Measurements from ENCODE around the gene NEU2. TPM values are rescaled to one million over a fixed set of nuclear protein-coding genes. Genes with fewer than 3 reads are reported as not detected.

Gene NEU2
- total and polyA plus RNA-seq, 2 experiments from 2014 or later: not detected

- Histone ChIP-seq H4K20me1 (ENCODE audit: insufficient read depth, poor library complexity, severe bottlenecking) (no peaks in the 10 kb centered on the region), H3K27ac (no peak overlapping the region), H3K9me3 (ENCODE audit: low read depth) (no peaks in the 10 kb centered on the region), H3K9me2 (replicated peaks; ENCODE audit: insufficient read depth) (no peaks in the 10 kb centered on the region), H3K27me3 (no peaks in the 10 kb centered on the region), H3K79me2 (no peaks in the 10 kb centered on the region), H3K36me3 (replicated peaks; ENCODE audit: insufficient read depth, low read depth) (no peaks in the 10 kb centered on the region), H3K4me1 (ENCODE audit: insufficient read depth) (no peaks in the 10 kb centered on the region), H3K4me2 (no peak overlapping the region), H3K4me3 (no peak overlapping the region), H2AFZ (no peak overlapping the region)
- TF ChIP-seq EZH2phosphoT487 (IDR thresholded peaks at IDR 0.05; ENCODE audit: low read depth, severe bottlenecking, unreplicated experiment): no peak
- WGBS (ENCODE audit: low lambda C conversion rate, missing lambda C conversion rate): 95% methylated on average over 13 of the region's 13 CpGs
- no peak for DNase-seq (ENCODE audit: low spot score)
Observed at GRCh38 chr2:233081731-233082221, 49.3 kb downstream of the NEU2 start.

GRCh38 chr2:233082222-233082930 lies 49.9 kb downstream of the NEU2 start:
- no peaks in the 10 kb centered on the region for H4K20me1 ChIP-seq (ENCODE audit: insufficient read depth, poor library complexity, severe bottlenecking)
- 82% methylated on average over 11 of the region's 11 CpGs for WGBS (ENCODE audit: low lambda C conversion rate, missing lambda C conversion rate)
- no peaks in the 10 kb centered on the region for H3K79me2 ChIP-seq
- no peaks in the 10 kb centered on the region for H3K4me1 ChIP-seq (ENCODE audit: insufficient read depth)
- no peaks in the 10 kb centered on the region for H3K9me2 ChIP-seq (replicated peaks; ENCODE audit: insufficient read depth)
- no peak overlapping the region for H3K27ac ChIP-seq
- no peaks in the 10 kb centered on the region for H3K36me3 ChIP-seq (replicated peaks; ENCODE audit: insufficient read depth, low read depth)
- H3K27me3 ChIP-seq: no peaks in the 10 kb centered on the region
- no peaks in the 10 kb centered on the region for H3K9me3 ChIP-seq (ENCODE audit: low read depth)
- DNase-seq (ENCODE audit: low spot score): no peak
- TF ChIP-seq EZH2 (IDR thresholded peaks at IDR 0.05; ENCODE audit: borderline replicate concordance): no peak
- H3K4me2 ChIP-seq: no peak overlapping the region
- no peak overlapping the region for H2AFZ ChIP-seq
- no peak overlapping the region for H3K4me3 ChIP-seq

GRCh38 chr2:233082931-233083755 lies 50.7 kb downstream of the NEU2 start:
- Histone ChIP-seq H4K20me1 (ENCODE audit: insufficient read depth, poor library complexity, severe bottlenecking) (no peaks in the 10 kb centered on the region), H3K9me2 (replicated peaks; ENCODE audit: insufficient read depth) (no peaks in the 10 kb centered on the region), H3K27me3 (no peaks in the 10 kb centered on the region), H3K36me3 (replicated peaks; ENCODE audit: insufficient read depth, low read depth) (no peaks in the 10 kb centered on the region), H3K9me3 (ENCODE audit: low read depth) (no peaks in the 10 kb centered on the region), H3K79me2 (no peaks in the 10 kb centered on the region), H3K4me3 (no peak overlapping the region), H3K4me2 (no peak overlapping the region), H3K27ac (no peak overlapping the region), H2AFZ (no peak overlapping the region), H3K4me1 (ENCODE audit: insufficient read depth) (no peaks in the 10 kb centered on the region)
- WGBS (ENCODE audit: low lambda C conversion rate, missing lambda C conversion rate): 74% methylated on average over 9 of the region's 9 CpGs
- TF ChIP-seq EZH2 (IDR thresholded peaks at IDR 0.05; ENCODE audit: borderline replicate concordance) (no peak), CTCF (IDR thresholded peaks at IDR 0.05; ENCODE audit: poor library complexity) (no peak)
- DNase-seq (ENCODE audit: low spot score): no peak

- Histone ChIP-seq H3K27me3 (no peaks in the 10 kb centered on the region), H3K36me3 (replicated peaks; ENCODE audit: insufficient read depth, low read depth) (no peaks in the 10 kb centered on the region), H3K4me1 (ENCODE audit: insufficient read depth) (no peaks in the 10 kb centered on the region), H2AFZ (no peak overlapping the region), H4K20me1 (ENCODE audit: insufficient read depth, poor library complexity, severe bottlenecking) (no peaks in the 10 kb centered on the region), H3K9me3 (ENCODE audit: low read depth) (no peaks in the 10 kb centered on the region), H3K27ac (no peak overlapping the region), H3K4me2 (no peak overlapping the region), H3K9me2 (replicated peaks; ENCODE audit: insufficient read depth) (no peaks in the 10 kb centered on the region), H3K4me3 (no peak overlapping the region), H3K79me2 (no peaks in the 10 kb centered on the region)
- WGBS (ENCODE audit: low lambda C conversion rate, missing lambda C conversion rate): 94% methylated on average over 8 of the region's 8 CpGs
- TF ChIP-seq EZH2phosphoT487 (IDR thresholded peaks at IDR 0.05; ENCODE audit: low read depth, severe bottlenecking, unreplicated experiment) (no peak), EZH2 (IDR thresholded peaks at IDR 0.05; ENCODE audit: borderline replicate concordance) (no peak), CTCF (IDR thresholded peaks at IDR 0.05; ENCODE audit: poor library complexity) (no peak)
- no peak for DNase-seq (ENCODE audit: low spot score)
Observed at GRCh38 chr2:233083782-233084181, 51.3 kb downstream of the NEU2 start.

Data from hepatocyte (in vitro differentiated cells).